GM23248 (cell line): ENCODE results near the gene CWH43. TPM values are rescaled to one million over a fixed set of nuclear protein-coding genes. Genes with fewer than 3 reads are reported as not detected.
"Not testable (repeated sequence)": the region's sequence is repeated elsewhere in the genome, so short reads cannot be mapped to it uniquely, and the experiment has no call there.

ENCODE experiments used
- DNase-seq: peaks from one replicate; pipeline ENCODE4 v3.0.0-alpha.2; 2015
- H2AFZ ChIP-seq: fragments of 200-600 bp; sonication (generic); 2 replicates; pipeline ENCODE4 v1.6.1; 2016; ENCODE audit warnings: antibody characterized with exemption
- H3F3A ChIP-seq: fragments of 200-600 bp; sonication (generic); 2 replicates; pipeline ENCODE4 v1.6.1; 2016; ENCODE audit warnings: mild to moderate bottlenecking, antibody characterized with exemption, mixed run types; ENCODE audit not compliant: insufficient read depth
- H3K27ac ChIP-seq: fragments of 200-600 bp; sonication (generic); 2 replicates; pipeline ENCODE4 v1.5.1; 2016; ENCODE audit warnings: mild to moderate bottlenecking
- H3K27me3 ChIP-seq: fragments of 200-600 bp; sonication (generic); replicated peaks from 2 replicates; pipeline ENCODE4 v1.6.1; 2016; ENCODE audit warnings: mild to moderate bottlenecking; ENCODE audit not compliant: insufficient read depth
- H3K36me3 ChIP-seq: fragments of 200-600 bp; sonication (generic); 2 replicates; pipeline ENCODE4 v1.6.1; 2016; ENCODE audit warnings: low read depth, mild to moderate bottlenecking
- H3K4me1 ChIP-seq: fragments of 200-600 bp; sonication (generic); 2 replicates; pipeline ENCODE4 v1.6.1; 2016; ENCODE audit warnings: mild to moderate bottlenecking; ENCODE audit not compliant: insufficient read depth
- H3K4me2 ChIP-seq: fragments of 200-600 bp; sonication (generic); one replicate; pipeline ENCODE4 v1.6.1; 2016; ENCODE audit warnings: mild to moderate bottlenecking; ENCODE audit not compliant: unreplicated experiment
- H3K4me3 ChIP-seq: fragments of 200-600 bp; sonication (generic); 2 replicates; pipeline ENCODE4 v1.5.1; 2016; ENCODE audit warnings: mild to moderate bottlenecking
- H3K79me2 ChIP-seq: fragments of 200-600 bp; sonication (generic); 2 replicates; pipeline ENCODE4 v1.6.1; 2016; ENCODE audit warnings: mild to moderate bottlenecking; ENCODE audit not compliant: insufficient read depth
- H3K9ac ChIP-seq: fragments of 200-600 bp; sonication (generic); 2 replicates; pipeline ENCODE4 v1.6.1; 2016; ENCODE audit warnings: mild to moderate bottlenecking
- H3K9me2 ChIP-seq: fragments of 200-600 bp; sonication (generic); 2 replicates; pipeline ENCODE4 v1.6.1; 2016; ENCODE audit warnings: mixed run types, mild to moderate bottlenecking, moderate library complexity; ENCODE audit not compliant: insufficient read depth
- H3K9me3 ChIP-seq: fragments of 200-600 bp; sonication (generic); one replicate; pipeline ENCODE4 v1.6.1; 2017; ENCODE audit warnings: low read depth
- H4K20me1 ChIP-seq: fragments of 200-600 bp; sonication (generic); 2 replicates; pipeline ENCODE4 v1.6.0; 2016; ENCODE audit not compliant: insufficient read depth
- EZH2 ChIP-seq: fragments of 200-600 bp; sonication (generic); IDR thresholded peaks from 2 replicates; pipeline ENCODE4 v1.6.1; 2018; ENCODE audit warnings: antibody characterized with exemption, mild to moderate bottlenecking; ENCODE audit not compliant: insufficient read depth, poor library complexity, severe bottlenecking
- EZH2phosphoT487 ChIP-seq: fragments of 200-600 bp; sonication (generic); IDR thresholded peaks from 2 replicates; pipeline ENCODE4 v1.6.1; 2018; ENCODE audit warnings: antibody characterized with exemption, moderate library complexity, mild to moderate bottlenecking, low read depth; ENCODE audit not compliant: insufficient read depth
- WGBS, 2 experiments: methylation state at CpG; one replicate each; pipeline ENCODE4 v1.1.6; 2015 to 2017; ENCODE audit warnings: low lambda C conversion rate in 2 of 2, low coverage in 1 of 2; ENCODE audit errors: missing lambda C conversion rate in 2 of 2; 5-methylcytosine and 5-hydroxymethylcytosine counted together
- in situ Hi-C: fragments of 300-500 bp; cut with MboI; formaldehyde crosslinking; loops from 2 replicates; pipeline ENCODE4 v1.15.0; 2020
- polyA plus RNA-seq: library from polyadenylated mRNA; unstranded; fragments of >200 nt; fragmentation: Nextera tagmentation; extraction: Ambion mirVana; gene quantifications from 2 replicates; pipeline ENCODE4 v1.2.1, GENCODE V29; 2016
- total RNA-seq: library from RNA; depleted of rRNA; stranded (reverse); fragments of >200 nt; shearing (Covaris generic); gene quantifications from 2 replicates; pipeline ENCODE4 v1.2.3, GENCODE V29; 2014

Gene CWH43
- total and polyA plus RNA-seq, 2 experiments from 2014 or later = not detected

DNA sequence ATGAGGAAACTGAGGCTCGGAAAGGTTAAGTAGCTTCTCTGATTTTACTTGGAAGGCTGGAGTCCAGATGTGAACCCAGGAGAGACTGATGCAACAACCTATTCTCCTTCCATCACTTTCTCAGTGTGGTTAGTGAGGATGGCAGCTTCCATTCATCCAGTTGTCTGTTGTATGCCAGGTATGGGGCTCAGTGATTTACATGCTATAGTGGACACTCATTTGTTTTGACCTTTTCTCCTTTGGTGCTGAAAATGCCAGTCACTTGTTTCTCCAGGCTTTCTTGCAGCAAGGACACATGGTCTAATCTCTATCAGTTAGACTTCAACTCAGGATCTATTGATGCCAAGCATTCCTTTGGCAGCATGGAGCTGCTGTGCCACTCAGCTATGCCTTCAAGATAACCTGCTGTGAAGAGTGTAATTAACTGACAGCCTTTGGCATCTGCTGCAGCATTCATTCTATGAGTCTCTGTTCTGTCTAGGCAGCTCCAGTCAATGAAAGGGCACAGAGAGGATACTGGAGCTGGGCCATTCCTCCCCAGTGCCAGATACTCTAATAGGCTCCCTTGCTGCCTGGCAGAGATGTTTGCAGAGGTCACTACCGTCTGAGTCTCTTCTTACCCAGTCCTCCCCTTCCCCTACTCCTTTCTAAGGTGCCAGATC, 11.0 kb upstream of the CWH43 start:
- no peak for DNase-seq
- no peaks in the 10 kb centered on the region for H3K9me2 ChIP-seq
- H2AFZ ChIP-seq = no peak overlapping the region
- no peaks in the 10 kb centered on the region for H3K79me2 ChIP-seq
- no peaks in the 10 kb centered on the region for H4K20me1 ChIP-seq
- TF ChIP-seq EZH2 = no peak
- H3K27ac ChIP-seq = no peak overlapping the region
- H3F3A ChIP-seq = peaks cover 8% of the 10 kb centered on the region; the same call in 1 of the 2 replicates
- H3K36me3 ChIP-seq = no peaks in the 10 kb centered on the region
- WGBS, 2 experiments = 33 to 42% methylated on average over 2 of the region's 2 CpGs
- H3K4me2 ChIP-seq = no peak overlapping the region
- H3K9ac ChIP-seq = no peak overlapping the region
- H3K4me1 ChIP-seq = peaks cover 8% of the 10 kb centered on the region; the same call in 1 of the 2 replicates
- no peaks in the 10 kb centered on the region for H3K9me3 ChIP-seq
- no peak overlapping the region for H3K4me3 ChIP-seq
- in situ Hi-C loops = no loop called here
- no peaks in the 10 kb centered on the region for H3K27me3 ChIP-seq

DNA sequence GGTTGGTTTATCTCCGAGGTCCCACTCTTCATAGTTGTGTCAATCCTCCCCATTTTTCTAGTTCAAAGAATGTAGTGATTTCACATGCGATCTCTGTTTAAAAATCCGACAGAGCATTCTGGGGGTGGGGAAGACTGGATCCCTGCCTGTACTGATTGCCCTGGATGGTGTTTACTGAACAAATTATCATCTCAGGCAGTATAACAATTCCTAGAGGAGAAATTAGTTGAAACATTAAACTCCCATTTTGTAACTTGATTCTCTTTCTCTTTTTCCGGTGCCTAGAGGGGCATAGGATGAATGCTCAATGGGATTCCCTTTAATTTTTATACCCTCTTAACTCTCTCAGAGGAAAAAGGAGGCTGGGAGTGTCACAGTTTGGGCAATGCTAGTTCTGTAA, 10.0 kb upstream of the CWH43 start:
- Histone ChIP-seq H3K27ac (no peak overlapping the region), H2AFZ (no peak overlapping the region), H3K4me2 (no peak overlapping the region), H3K4me1 (no peaks in the 10 kb centered on the region), H3K9me2 (no peaks in the 10 kb centered on the region), H3K36me3 (no peaks in the 10 kb centered on the region), H3K9me3 (no peaks in the 10 kb centered on the region), H3K4me3 (no peak overlapping the region), H3F3A (no peaks in the 10 kb centered on the region), H3K79me2 (no peaks in the 10 kb centered on the region), H3K9ac (no peak overlapping the region), H3K27me3 (no peaks in the 10 kb centered on the region), H4K20me1 (no peaks in the 10 kb centered on the region)
- WGBS, 2 experiments = 79 to 81% methylated on average over 4 of the region's 4 CpGs
- in situ Hi-C loops = no loop called here
- TF ChIP-seq EZH2phosphoT487 (no peak), EZH2 (no peak)
- no peak for DNase-seq

- no peaks in the 10 kb centered on the region for H3K9me3 ChIP-seq
- no peaks in the 10 kb centered on the region for H3K4me1 ChIP-seq
- H3K27me3 ChIP-seq = peaks cover 9% of the 10 kb centered on the region
- DNase-seq = peak; percentile 23
- no peaks in the 10 kb centered on the region for H3K79me2 ChIP-seq
- WGBS, 2 experiments = 19 to 20% methylated on average over 6 of the region's 6 CpGs
- no peaks in the 10 kb centered on the region for H3F3A ChIP-seq
- no peaks in the 10 kb centered on the region for H3K36me3 ChIP-seq
- peak overlapping the region; percentile 0 for H3K4me2 ChIP-seq
- no peak overlapping the region for H3K27ac ChIP-seq
- TF ChIP-seq EZH2 = no peak
- no peak for TF ChIP-seq EZH2phosphoT487
- in situ Hi-C loops = no loop called here
- H2AFZ ChIP-seq = no peak overlapping the region
- H3K9me2 ChIP-seq = no peaks in the 10 kb centered on the region
- H3K4me3 ChIP-seq = no peak overlapping the region
- H4K20me1 ChIP-seq = no peaks in the 10 kb centered on the region
- no peak overlapping the region for H3K9ac ChIP-seq
These were observed 6.0 kb upstream of the CWH43 start for GRCh38 chr4:48979914-48980579.

- H3K4me3 ChIP-seq, H4K20me1 ChIP-seq, in situ Hi-C loops, H3K9me2 ChIP-seq, DNase-seq, H3K4me1 ChIP-seq, H2AFZ ChIP-seq, H3K36me3 ChIP-seq, H3K4me2 ChIP-seq, H3K9me3 ChIP-seq, H3K27ac ChIP-seq, H3K9ac ChIP-seq, H3F3A ChIP-seq, H3K79me2 ChIP-seq: not testable (repeated sequence)
- WGBS, 2 experiments = 90 to 93% methylated on average over 2 of the region's 2 CpGs
- peaks cover 44% of the 10 kb centered on the region for H3K27me3 ChIP-seq
These were observed 2.1 kb upstream of the CWH43 start for GRCh38 chr4:48984005-48984404.
